A673 (cell line): ENCODE results near the gene FCGR2B. TPM values are rescaled to one million over a fixed set of nuclear protein-coding genes. Genes with fewer than 3 reads are reported as not detected.

ENCODE experiments used
- BruUV-seq: library from RNA; stranded (reverse); fragments of 400-500 nt; replicated peaks from 2 replicates; lab custom pipeline; 2021; lab: Mats Ljungman, UMichigan
- CTCF ChIA-PET: fragments of 300-600 bp; sonication (Branson Sonifier 250); formaldehyde crosslinking; loops from one replicate; lab custom pipeline; 2022; ENCODE audit warnings: antibody characterized with exemption; lab: Charles Lee
- POLR2A ChIA-PET: fragments of 300-600 bp; sonication (Branson Sonifier 250); formaldehyde crosslinking; loops from one replicate; lab custom pipeline; 2022; ENCODE audit warnings: antibody characterized with exemption; ENCODE audit not compliant: low non-redundant PET; lab: Charles Lee
- DNase-seq: peaks from one replicate; pipeline ENCODE4 v3.0.0-alpha.2; 2015; ENCODE audit warnings: low spot score
- H3K27ac ChIP-seq: fragments of 200-600 bp; sonication (generic); 2 replicates; pipeline ENCODE4 v1.5.1; 2016; ENCODE audit warnings: mixed run types, low read depth, mild to moderate bottlenecking, mixed read lengths, antibody characterized with exemption, low read length; ENCODE audit not compliant: poor library complexity, severe bottlenecking
- H3K27me3 ChIP-seq: fragments of 200-600 bp; sonication (generic); replicated peaks from 2 replicates; pipeline ENCODE4 v1.6.1; 2017; ENCODE audit warnings: mixed run types, low read depth, mild to moderate bottlenecking, mixed read lengths, antibody characterized with exemption, low read length; ENCODE audit not compliant: insufficient read depth, poor library complexity
- H3K36me3 ChIP-seq: fragments of 200-600 bp; sonication (generic); 2 replicates; pipeline ENCODE4 v1.6.1; 2016; ENCODE audit warnings: mixed run types, mild to moderate bottlenecking, mixed read lengths, antibody characterized with exemption, low read length; ENCODE audit not compliant: insufficient read depth, poor library complexity, severe bottlenecking
- H3K4me1 ChIP-seq: fragments of 200-600 bp; sonication (generic); 2 replicates; pipeline ENCODE4 v1.6.1; 2017; ENCODE audit warnings: mixed run types, mild to moderate bottlenecking, mixed read lengths, antibody characterized with exemption, low read length; ENCODE audit not compliant: insufficient read depth, poor library complexity, severe bottlenecking
- H3K4me3 ChIP-seq: fragments of 200-600 bp; sonication (generic); 2 replicates; pipeline ENCODE4 v1.5.1; 2016; ENCODE audit warnings: low read depth, mixed run types, mild to moderate bottlenecking, mixed read lengths, low read length; ENCODE audit not compliant: poor library complexity, severe bottlenecking
- H3K9me3 ChIP-seq: fragments of 200-600 bp; sonication (generic); 2 replicates; pipeline ENCODE4 v1.6.1; 2016; ENCODE audit warnings: mixed run types, low read depth, mild to moderate bottlenecking, mixed read lengths, antibody characterized with exemption, low read length; ENCODE audit not compliant: poor library complexity, severe bottlenecking
- CTCF ChIP-seq: fragments of 300-800, 200-600 bp; sonication (generic); conservative IDR thresholded peaks from 2 replicates; pipeline ENCODE4 v1.5.1; 2017; ENCODE audit warnings: low read depth, mild to moderate bottlenecking, antibody characterized with exemption, low read length, moderate library complexity, mixed read lengths
- EZH2 ChIP-seq: fragments of 200-600 bp; sonication (generic); IDR thresholded peaks from 2 replicates; pipeline ENCODE4 v1.6.1; 2017; ENCODE audit warnings: borderline replicate concordance, low read depth, mild to moderate bottlenecking, mixed read lengths, antibody characterized with exemption, low read length; ENCODE audit not compliant: poor library complexity, severe bottlenecking
- intact Hi-C: fragments of 100-400 bp; cut with micrococcal nuclease; formaldehyde crosslinking; loops from one replicate; pipeline ENCODE4 v1.10.0; 2022; ENCODE audit not compliant: unreplicated experiment
- total RNA-seq: library from RNA; stranded (reverse); gene quantifications from 2 replicates; pipeline ENCODE4 v1.2.3, GENCODE V29; 2021

FCGR2B gene
- total RNA-seq, 1 experiment from 2014 or later: not detected

- TF ChIP-seq EZH2 (no peak), CTCF (no peak)
- POLR2A ChIA-PET: no interaction called here
- no peaks in the 10 kb centered on the region for H3K27me3 ChIP-seq
- no peak overlapping the region for H3K27ac ChIP-seq
- intact Hi-C loops: loop anchor here (5.0 kb wide), 1 partner anchor 33 kb away; no protein-coding TSS in a partner anchor
- H3K4me3 ChIP-seq: no peak overlapping the region
- no peaks in the 10 kb centered on the region for H3K9me3 ChIP-seq
- CTCF ChIA-PET: no interaction called here
- no peak for DNase-seq
- no TSS peak for BruUV-seq
- no peaks in the 10 kb centered on the region for H3K4me1 ChIP-seq
- no peaks in the 10 kb centered on the region for H3K36me3 ChIP-seq
Measured at GRCh38 chr1:161720422-161720821, 57.5 kb downstream of the FCGR2B start.

GRCh38 chr1:161720956-161721737, 58.2 kb downstream of the FCGR2B start, which contains the start of gene FCRLB:
Gene FCRLB (plus strand): TSS chr1:161721544. CDS start chr1:161722673, 1,129 bp downstream.
- CTCF ChIA-PET: no interaction called here

GRCh38 chr1:161721738-161722343, 58.9 kb downstream of the FCGR2B start:
- DNase-seq: no peak
- Histone ChIP-seq H3K9me3 (no peaks in the 10 kb centered on the region), H3K4me1 (no peaks in the 10 kb centered on the region), H3K4me3 (no peak overlapping the region), H3K27ac (no peak overlapping the region), H3K27me3 (no peaks in the 10 kb centered on the region), H3K36me3 (no peaks in the 10 kb centered on the region)
- intact Hi-C loops: loop anchor here (5.0 kb wide), 1 partner anchor 35 kb away; no protein-coding TSS in a partner anchor
- ChIA-PET POLR2A (no interaction called here), CTCF (no interaction called here)
- BruUV-seq: no TSS peak
- TF ChIP-seq EZH2 (no peak), CTCF (no peak)

More at GRCh38 chr1:161720956-161721737, 58.2 kb downstream of the FCGR2B start, which contains the start of gene FCRLB:
- no peak within 1 kb of the TSS for H3K4me3 ChIP-seq
- H3K4me1 ChIP-seq: no peaks in the 10 kb centered on the region
- BruUV-seq: no TSS peak
- no peaks in the 10 kb centered on the region for H3K27me3 ChIP-seq
- no peak for DNase-seq
- TF ChIP-seq EZH2 (no peak), CTCF (no peak)
- intact Hi-C loops: loop anchor here (5.0 kb wide), 1 partner anchor 34 kb away; no protein-coding TSS in a partner anchor
- no peaks in the 10 kb centered on the region for H3K9me3 ChIP-seq
- H3K27ac ChIP-seq: no peak within 1 kb of the TSS
- POLR2A ChIA-PET: no interaction called here
- no peaks in the 10 kb centered on the region for H3K36me3 ChIP-seq
